ENCODE data around the gene FRMD4B. TPM values are rescaled to one million over a fixed set of nuclear protein-coding genes. Genes with fewer than 3 reads are reported as not detected.

FRMD4B gene
- total RNA-seq (2014; rRNA removed; shearing (Covaris generic); ENCODE audit: low replicate concordance), result 6.0 and 17.4 TPM in 2 replicates

DNA sequence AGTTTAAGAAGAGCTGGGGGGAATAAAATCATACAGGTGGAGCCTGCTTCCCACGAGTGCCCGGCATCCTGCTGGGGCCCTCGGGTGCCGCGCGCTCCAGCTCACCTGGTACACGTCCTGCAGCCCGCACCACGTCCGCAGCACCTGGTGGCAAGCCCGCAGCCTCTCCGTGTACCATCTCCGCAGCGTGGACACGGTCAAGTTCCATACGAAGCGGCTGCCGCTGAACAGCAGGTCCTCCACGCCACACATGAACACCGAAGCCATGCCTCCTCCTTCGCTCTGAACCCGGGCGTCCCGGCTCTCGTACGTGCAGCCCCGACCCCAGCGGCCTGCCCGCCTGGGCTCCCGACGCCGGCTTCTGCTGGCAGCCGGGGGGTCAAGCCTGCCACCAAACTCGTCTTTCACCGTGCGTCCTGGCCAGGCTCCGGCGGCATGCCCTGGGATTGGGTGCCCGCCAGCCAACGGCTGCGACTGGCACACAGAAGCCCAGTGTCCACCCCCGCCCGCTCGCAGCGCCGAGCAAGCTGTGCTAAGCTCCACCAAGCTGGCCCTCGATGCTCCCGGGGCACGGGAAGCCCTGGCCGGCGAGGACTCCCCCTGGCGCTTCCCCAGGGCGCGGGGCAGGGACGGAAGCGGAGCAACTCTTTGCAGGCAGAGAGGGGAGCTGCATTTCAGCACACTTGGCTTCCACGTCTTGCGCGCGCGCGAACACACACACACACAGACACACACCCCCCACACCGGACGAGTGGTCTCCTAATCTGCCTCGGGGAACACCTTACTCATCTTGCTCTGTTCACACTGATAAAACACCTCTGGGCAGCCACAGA is at the start of gene FRMD4B:
Gene FRMD4B, minus strand, starts transcription at position 366 of the 833 bp plus-strand sequence. Its CDS starts 99 bp downstream, at position 267.
- peak; percentile 39 for DNase-seq (ENCODE audit: low read depth)
- in situ Hi-C loops (cut with HindIII; ENCODE audit: low pct_unique_long_range_greater_than_20kb, low sequenced_read_pairs), result no loop called here

DNA sequence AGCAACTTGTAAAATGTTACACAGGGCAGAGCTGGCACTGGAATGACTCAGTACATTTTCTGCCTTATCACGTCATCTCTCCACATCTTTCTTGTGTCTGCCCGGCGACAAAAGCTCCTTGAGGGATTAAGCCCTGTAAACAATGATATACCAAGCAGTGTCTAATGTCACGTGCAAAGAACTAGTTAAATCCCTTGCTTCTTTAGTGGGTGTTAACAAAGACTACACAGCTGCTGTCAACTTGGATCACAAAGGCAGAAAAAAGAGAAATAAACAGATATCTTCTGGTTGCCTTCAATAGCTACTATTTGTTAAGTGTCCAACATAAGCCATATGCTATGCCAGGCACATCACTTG is 48.1 kb upstream of the FRMD4B start:
- in situ Hi-C loops (cut with HindIII; ENCODE audit: low pct_unique_long_range_greater_than_20kb, low sequenced_read_pairs), result no loop called here
- peak; percentile 5 for DNase-seq (ENCODE audit: low read depth)

DNA sequence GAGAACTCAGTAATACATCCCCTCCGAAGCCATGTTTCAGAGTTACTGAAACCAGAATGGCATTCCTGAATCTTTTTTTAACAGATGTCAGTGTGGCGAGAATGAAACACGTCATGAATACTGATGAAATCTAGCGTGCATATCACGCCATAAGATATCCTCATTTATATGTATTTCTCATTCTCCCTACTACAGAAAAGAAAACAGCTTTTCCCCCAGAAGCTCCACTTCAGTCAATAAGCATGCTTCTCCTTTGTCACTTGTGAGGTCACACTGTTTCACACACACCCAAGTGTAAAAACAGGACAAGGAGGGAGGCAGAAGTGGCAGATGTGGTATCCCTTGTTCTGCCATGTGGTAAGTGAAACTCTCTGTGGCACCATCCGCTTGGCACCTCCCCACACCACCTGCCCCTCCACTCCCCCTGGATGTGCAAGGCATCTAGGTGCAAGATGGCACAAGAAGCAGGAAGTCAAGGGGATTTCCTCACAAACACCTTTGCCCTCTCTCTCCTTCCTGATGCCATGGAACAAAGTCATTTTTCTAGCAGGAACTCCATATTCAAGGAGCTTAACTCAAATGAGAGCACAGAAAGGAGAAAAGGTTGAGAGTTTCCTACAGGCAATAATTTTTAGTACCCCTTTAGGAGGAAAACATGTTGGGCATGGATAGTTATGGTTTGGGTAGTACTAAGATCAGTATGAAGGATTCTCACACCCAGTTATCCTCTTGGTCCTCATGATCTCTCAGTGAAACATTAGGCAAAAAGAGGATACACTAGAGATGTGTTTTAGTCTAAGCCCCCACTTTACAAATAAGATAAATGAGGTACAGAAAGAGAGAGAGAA is 47.5 kb upstream of the FRMD4B start:
- in situ Hi-C loops (cut with HindIII; ENCODE audit: low pct_unique_long_range_greater_than_20kb, low sequenced_read_pairs), result no loop called here
- DNase-seq (ENCODE audit: low read depth), result no peak

DNA sequence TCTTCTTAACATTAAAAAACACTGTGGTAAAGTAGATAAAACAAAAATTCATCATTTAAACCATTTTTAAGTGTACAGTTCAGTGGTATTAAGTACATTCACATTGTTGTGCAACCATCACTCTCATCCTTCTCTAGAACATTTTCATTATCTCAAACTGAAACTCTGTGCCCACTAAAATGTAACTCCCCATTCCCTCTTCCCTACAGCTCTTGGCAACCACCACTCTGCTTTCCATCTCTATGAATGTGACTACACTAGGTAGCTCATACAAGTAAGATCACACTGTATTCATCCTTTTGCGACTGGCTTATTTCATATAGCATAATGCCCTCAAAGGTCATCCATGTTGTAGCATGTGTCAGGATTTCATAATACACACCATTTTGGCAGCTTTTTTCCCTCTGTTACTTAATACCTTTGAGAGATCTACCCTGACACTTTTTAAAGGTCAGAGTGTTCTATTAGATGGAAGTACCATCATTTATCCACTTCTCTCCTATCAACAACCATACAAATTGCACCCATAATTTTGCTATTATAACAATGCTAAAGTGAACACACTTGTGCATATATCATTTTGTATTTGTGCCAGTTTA is 42.9 kb upstream of the FRMD4B start:
- in situ Hi-C loops (cut with HindIII; ENCODE audit: low pct_unique_long_range_greater_than_20kb, low sequenced_read_pairs), result no loop called here
- DNase-seq (ENCODE audit: low read depth), result no peak

DNA sequence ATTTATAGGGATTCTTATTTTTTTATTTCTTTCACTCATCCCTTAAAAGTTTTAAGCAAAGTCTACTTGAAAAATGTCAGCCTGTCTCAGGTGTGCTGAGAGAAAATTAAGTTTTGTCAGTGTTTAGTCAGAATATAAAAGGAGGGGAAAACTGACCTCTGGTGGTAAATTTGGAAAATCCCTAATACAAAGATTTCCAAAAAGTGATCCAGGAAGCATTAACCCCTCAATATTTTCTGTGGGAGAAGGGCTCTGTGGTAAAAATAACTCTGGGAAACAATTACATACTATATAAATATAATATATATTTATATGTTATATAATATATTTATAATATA is 41.0 kb upstream of the FRMD4B start:
- no peak for DNase-seq (ENCODE audit: low read depth)
- in situ Hi-C loops (cut with HindIII; ENCODE audit: low pct_unique_long_range_greater_than_20kb, low sequenced_read_pairs), result no loop called here

DNA sequence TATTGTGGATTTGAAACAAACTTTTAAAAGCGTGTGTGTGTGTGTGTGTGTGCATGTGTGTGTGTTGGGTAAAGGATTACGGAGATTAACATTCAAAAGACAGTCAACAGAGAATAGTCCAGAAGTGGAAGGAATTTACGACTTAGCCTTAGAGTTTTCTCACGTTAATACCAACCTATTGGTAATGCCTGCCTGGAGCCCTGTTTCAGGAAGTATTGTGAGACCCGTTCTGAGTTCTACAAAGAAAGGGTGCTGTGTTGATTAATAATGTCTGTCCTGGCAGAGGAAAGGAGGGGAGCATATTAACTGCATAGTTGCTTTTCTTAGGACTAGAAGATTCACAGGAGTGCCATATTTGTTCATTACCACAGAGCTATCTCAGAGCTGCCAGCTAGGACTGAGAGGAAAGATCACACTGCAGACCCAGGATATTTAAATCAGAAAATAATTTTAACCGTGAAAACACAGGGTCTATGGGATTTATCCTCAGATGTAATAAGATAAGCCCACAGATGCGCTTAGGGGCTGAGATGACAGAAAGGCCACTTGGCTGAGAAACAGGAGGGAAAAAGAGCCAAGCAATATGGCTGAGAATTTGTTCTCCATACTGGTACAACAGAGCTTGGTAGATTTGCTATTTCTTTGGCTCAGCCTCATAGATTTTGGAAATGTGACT is 40.5 kb upstream of the FRMD4B start:
- DNase-seq (ENCODE audit: low read depth), result no peak
- in situ Hi-C loops (cut with HindIII; ENCODE audit: low pct_unique_long_range_greater_than_20kb, low sequenced_read_pairs), result no loop called here

DNA sequence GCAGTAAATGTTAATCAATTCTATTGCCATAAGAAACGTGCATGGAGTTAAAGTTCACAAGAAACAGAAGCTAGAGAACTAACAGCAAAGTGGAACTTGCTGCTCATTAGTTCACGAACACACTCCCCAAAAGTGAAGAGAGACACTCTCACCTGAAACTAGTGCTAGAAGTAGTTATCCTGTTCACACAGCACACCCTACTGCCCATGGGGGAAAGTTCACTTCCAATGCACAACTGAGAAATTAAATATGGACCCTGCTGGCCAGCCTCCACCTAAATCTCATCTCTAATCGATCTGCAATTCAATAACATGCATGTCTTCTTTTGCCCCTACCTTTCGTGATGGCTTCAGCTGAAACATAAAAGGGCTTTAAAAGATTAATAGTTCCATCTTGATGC is 39.4 kb upstream of the FRMD4B start:
- in situ Hi-C loops (cut with HindIII; ENCODE audit: low pct_unique_long_range_greater_than_20kb, low sequenced_read_pairs), result no loop called here
- DNase-seq (ENCODE audit: low read depth), result no peak

DNA sequence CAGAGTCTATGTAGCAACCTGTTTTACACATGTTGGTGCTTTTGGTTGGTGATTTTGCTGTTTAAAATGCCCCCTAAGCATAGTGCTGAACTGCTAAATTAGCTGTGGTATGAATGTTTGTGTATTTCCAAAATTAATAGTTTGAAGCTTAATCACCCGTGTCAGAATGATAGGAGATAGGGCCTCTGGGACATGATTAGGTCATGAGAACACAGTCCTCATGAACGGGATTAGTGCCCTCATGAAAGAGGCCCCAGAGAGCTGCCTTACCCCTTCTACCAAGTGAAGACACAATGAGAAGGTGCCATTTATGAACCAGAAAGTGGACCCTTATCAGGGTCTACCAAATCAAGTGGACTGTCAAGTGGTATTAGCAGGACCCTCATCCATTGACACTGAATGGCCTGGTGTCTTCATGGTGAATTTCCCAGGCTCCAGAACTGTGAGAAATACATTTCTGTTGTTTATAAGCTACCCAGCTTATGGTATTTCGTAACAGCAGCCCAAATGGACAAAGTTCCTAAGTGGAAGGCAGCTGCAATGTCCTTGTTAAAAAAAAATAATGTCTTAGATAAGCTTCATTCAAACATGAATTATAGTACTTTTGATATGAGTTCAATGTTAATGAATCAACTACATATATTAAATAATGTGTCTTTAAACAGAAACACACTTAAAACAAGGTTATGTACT is 37.7 kb upstream of the FRMD4B start:
- no peak for DNase-seq (ENCODE audit: low read depth)
- in situ Hi-C loops (cut with HindIII; ENCODE audit: low pct_unique_long_range_greater_than_20kb, low sequenced_read_pairs), result no loop called here

DNA sequence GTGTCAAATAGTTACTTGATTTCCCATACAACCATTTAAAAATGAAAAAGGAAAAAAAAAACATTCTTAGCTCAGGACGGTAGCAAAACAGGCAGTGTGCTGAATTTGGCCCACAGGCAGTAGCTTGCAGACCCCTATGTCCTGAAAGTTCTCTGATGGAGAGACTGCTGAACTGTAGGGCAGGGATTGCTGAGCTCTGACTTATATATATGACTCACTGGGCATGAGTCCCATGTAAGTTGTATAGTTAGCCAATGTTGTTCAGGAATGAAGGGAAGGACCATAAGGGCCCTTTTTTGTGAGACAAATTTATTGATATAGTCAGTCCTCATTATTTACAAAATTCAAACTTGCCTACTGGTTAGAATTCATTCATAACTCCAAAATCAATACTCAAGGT is 36.9 kb upstream of the FRMD4B start:
- in situ Hi-C loops (cut with HindIII; ENCODE audit: low pct_unique_long_range_greater_than_20kb, low sequenced_read_pairs), result no loop called here

DNA sequence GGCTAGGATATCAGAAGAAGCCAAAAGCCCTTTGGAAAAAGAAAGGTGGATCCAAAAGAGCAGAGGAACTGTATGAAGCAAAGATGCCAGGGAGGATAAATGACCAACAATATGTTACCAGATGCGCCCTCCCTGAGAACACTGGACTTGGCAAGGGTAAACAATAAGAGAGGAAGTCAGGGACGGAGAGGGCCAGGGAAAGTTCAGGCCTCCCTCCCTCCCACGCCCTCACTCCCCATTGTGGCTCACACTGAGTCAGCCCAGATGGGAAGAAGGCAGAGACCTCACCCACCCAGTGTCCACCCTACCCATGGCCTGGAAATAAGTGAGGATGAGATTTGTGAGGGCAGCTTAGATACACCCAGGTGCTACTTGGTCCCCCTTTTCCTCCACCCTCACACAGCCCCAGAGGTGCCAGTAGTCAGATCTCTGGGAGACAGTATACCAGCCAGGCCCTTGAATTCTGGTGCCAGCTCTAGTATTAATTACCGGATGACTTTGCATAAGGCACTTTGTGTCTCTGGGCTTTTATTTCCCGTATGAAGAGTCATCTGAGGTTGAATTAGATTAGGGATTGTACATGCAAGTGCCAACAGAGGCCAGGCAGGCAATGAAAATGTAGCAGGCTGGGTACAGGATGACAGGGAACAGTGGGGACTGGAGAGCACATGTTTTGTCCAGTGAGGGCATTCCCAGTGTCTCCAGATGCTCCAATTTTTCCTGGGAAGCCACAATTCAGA is 35.1 kb upstream of the FRMD4B start:
- no peak for DNase-seq (ENCODE audit: low read depth)
- in situ Hi-C loops (cut with HindIII; ENCODE audit: low pct_unique_long_range_greater_than_20kb, low sequenced_read_pairs), result no loop called here

More for the DNA sequence above, 36.9 kb upstream of the FRMD4B start:
- no peak for DNase-seq (ENCODE audit: low read depth)

DNA sequence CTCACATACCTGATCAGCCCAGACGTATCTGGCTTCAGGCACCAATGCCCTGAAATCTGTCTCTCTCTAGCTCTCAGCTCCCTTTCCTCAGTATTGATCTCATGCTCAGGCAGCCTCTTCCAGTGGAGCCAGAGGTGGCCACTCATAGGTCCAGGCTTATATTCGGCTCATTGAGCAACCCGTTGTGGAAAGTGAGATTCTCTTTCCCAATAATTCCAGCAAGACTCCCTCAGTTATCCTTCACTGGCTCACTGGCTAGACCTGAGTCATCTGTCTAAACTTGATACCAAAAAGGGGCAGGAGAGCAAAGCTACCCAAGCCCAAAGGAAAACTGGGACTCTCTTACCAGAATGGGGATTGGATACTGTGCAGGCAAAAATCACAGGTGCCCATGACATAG is 33.4 kb upstream of the FRMD4B start:
- in situ Hi-C loops (cut with HindIII; ENCODE audit: low pct_unique_long_range_greater_than_20kb, low sequenced_read_pairs), result no loop called here
- no peak for DNase-seq (ENCODE audit: low read depth)

DNA sequence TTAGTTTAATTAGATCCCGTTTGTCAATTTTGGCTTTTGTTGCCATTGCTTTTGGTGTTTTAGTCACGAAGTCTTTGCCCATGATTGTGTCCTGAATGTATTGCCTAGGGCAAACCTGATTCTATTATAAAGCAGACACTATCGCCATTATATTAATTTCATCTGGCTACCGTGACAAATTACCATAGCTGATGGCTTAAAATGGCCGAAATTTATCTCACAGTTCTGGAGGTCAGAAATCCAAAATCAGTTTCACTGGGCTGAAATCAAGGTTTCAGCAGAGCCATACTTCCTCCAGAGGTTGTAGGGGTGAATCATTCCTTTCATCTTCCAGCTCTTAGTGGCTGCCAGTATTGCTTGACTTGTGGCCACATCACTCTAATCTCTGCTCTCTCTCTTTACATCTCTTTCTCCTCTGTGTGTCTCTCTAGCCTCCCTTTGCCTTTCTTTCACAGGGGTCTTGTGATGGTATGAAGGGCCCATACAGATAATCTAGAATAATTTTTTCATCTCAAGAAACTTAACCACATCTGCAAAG is 31.7 kb upstream of the FRMD4B start:
- DNase-seq (ENCODE audit: low read depth), result no peak
- in situ Hi-C loops (cut with HindIII; ENCODE audit: low pct_unique_long_range_greater_than_20kb, low sequenced_read_pairs), result no loop called here

DNA sequence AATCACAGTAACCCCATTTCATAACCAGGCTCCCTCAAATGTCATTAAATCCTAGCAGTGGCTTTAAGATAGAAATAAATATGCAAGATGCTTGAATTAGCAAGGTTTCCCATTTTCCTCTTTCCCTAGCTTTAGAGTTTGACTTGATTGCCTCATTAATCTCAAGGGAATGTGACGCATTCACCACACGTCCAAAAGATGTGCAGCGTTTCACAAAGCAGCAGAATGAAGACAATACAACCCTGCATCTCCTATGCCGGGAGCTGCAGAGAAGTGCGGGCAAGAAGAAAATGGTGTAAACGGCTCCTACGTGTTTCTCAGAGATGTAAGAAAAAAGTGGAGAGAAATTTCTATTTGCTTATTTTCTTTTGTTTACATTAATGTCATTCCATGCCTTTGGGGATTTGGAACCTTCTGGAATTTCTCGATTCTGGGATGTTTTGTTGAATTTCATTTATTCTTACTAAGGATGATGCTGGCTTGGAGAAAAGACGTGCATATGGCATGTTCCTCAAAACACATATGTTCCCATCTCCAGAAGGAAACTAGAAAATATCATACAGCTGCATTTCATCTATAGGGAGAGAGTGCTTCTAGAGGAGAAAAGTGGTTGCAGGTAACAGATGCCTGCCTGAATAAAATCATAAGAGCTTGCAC is 27.8 kb upstream of the FRMD4B start:
- in situ Hi-C loops (cut with HindIII; ENCODE audit: low pct_unique_long_range_greater_than_20kb, low sequenced_read_pairs), result no loop called here
- no peak for DNase-seq (ENCODE audit: low read depth)

DNA sequence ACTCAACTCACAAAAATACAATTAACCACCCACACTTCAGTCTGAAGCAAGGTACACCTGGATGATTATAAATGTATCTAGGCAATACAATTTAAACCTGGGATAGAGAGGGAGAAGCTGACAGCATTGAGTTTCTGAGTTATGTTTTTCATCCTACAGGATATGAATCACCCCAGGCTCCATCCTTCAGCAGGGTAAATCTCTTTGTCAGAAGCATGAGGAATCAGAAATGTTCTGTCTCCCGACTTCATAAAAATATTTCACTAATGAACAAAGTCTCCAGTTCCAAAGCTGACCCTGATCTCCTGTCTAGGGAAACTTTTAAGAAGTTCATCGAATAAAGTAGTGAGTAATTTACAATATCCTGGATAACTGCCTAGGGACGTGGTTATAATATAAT is 25.5 kb upstream of the FRMD4B start:
- in situ Hi-C loops (cut with HindIII; ENCODE audit: low pct_unique_long_range_greater_than_20kb, low sequenced_read_pairs), result no loop called here
- no peak for DNase-seq (ENCODE audit: low read depth)

DNA sequence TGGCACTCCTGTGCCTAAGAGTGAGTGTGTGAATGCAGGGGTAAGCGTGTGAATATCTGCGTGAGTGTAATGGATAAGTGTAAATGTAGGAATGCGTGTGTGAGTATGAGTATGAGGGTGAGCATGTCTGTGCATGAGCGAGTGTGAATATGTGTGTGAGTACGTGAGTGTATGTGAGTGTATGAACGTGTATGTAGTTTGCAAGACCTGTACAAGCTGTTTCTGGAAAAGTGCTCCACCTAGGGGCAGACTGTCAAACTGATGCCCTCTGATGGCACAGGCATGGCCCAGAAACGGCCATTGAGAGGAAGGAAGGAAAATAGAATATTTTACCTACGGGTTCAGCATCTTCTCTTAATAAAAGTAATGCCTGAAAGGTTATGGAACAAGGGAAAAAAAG is 24.4 kb upstream of the FRMD4B start:
- in situ Hi-C loops (cut with HindIII; ENCODE audit: low pct_unique_long_range_greater_than_20kb, low sequenced_read_pairs), result no loop called here
- DNase-seq (ENCODE audit: low read depth), result peak; percentile 38

DNA sequence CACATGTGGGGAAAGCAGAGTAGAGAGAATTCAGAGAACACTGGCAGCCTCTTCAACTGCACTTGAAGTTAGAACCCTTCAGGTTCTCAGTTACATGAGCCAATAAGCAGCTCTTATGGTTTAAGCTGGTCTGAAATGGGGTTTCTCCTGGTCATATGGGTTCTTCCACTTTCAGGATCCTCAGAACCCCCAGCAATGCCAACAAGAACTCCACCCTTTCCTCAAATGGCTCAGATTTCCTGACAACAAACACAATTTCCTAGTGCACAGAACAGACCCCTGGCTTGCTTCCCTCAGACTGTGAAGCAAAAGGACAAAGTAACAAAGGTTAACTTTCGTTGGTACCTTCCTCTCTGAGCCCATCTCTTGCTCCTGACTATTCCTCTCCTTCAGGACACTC is 23.9 kb upstream of the FRMD4B start:
- DNase-seq (ENCODE audit: low read depth), result no peak
- in situ Hi-C loops (cut with HindIII; ENCODE audit: low pct_unique_long_range_greater_than_20kb, low sequenced_read_pairs), result loop anchor here (10.0 kb wide), 1 partner anchor 95 kb away; no protein-coding TSS in a partner anchor

DNA sequence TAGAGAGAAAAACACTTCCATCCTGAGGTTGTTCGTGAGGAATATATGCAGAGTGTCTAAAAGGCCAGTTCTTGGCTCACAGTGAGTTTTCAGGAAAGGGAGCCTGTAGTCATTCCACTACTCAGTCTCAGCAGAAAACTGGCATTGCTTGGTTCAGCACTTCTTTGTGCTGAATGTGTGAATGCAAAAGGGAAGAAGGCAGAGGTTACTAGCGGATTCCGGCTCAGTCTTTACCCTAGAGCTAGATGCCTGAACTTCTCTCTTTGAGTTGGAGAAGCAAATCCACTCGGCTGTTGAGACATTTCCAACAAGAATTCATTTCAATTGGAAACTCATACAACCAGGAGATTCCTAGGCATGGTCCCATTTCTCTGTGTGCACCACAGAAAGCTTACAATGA is 23.1 kb upstream of the FRMD4B start:
- in situ Hi-C loops (cut with HindIII; ENCODE audit: low pct_unique_long_range_greater_than_20kb, low sequenced_read_pairs), result loop anchor here (10.0 kb wide), 1 partner anchor 94 kb away; no protein-coding TSS in a partner anchor
- no peak for DNase-seq (ENCODE audit: low read depth)
